Mononuclear cell (primary cell): ENCODE results near the gene KLK6. TPM values are rescaled to one million over a fixed set of nuclear protein-coding genes. Genes with fewer than 3 reads are reported as not detected.

Source experiments
- H3K27me3 ChIP-seq: 2 replicates; pipeline ENCODE4 v1.6.0; 2011; ENCODE audit warnings: low read length, control low read depth; ENCODE audit not compliant: insufficient read depth
- H3K4me1 ChIP-seq: 2 replicates; pipeline ENCODE4 v1.5.1; 2011; ENCODE audit warnings: mild to moderate bottlenecking, low read length, control low read depth; ENCODE audit not compliant: insufficient read depth
- H3K4me3 ChIP-seq: 2 replicates; pipeline ENCODE4 v1.5.1; 2011; ENCODE audit warnings: mild to moderate bottlenecking, low read length, moderate library complexity
- H3K9me3 ChIP-seq: 2 replicates; pipeline ENCODE4 v1.5.1; 2011; ENCODE audit warnings: low read depth, mild to moderate bottlenecking, control low read depth, low read length
- total RNA-seq: library from RNA; depleted of rRNA; stranded (reverse); fragments of >200 nt; gene quantifications from one replicate; pipeline ENCODE4 v1.2.3, GENCODE V29; 2012

The KLK6 gene
- total RNA-seq, 1 donor, result not detected

GRCh38 chr19:50944795-50945194 lies 24.6 kb downstream of the KLK6 start:
- Histone ChIP-seq H3K4me1 (no peaks in the 10 kb centered on the region), H3K4me3 (no peak overlapping the region), H3K9me3 (no peaks in the 10 kb centered on the region), H3K27me3 (no peaks in the 10 kb centered on the region)

GRCh38 chr19:50943074-50943828 lies 26.1 kb downstream of the KLK6 start:
- Histone ChIP-seq H3K9me3 (no peaks in the 10 kb centered on the region), H3K4me3 (no peak overlapping the region), H3K4me1 (no peaks in the 10 kb centered on the region)

GRCh38 chr19:50939596-50939995 lies 29.8 kb downstream of the KLK6 start:
- Histone ChIP-seq H3K9me3 (no peaks in the 10 kb centered on the region), H3K4me3 (no peak overlapping the region), H3K4me1 (no peaks in the 10 kb centered on the region), H3K27me3 (no peaks in the 10 kb centered on the region)

More at GRCh38 chr19:50943074-50943828, 26.1 kb downstream of the KLK6 start:
- no peaks in the 10 kb centered on the region for H3K27me3 ChIP-seq

- no peaks in the 10 kb centered on the region for H3K9me3 ChIP-seq
- no peak overlapping the region for H3K4me3 ChIP-seq
- H3K27me3 ChIP-seq, result peaks cover 4% of the 10 kb centered on the region
- H3K4me1 ChIP-seq, result no peaks in the 10 kb centered on the region
These were observed 35.8 kb downstream of the KLK6 start for GRCh38 chr19:50933640-50934039.

- Histone ChIP-seq H3K27me3 (peaks cover 4% of the 10 kb centered on the region), H3K4me3 (no peak overlapping the region), H3K4me1 (no peaks in the 10 kb centered on the region), H3K9me3 (no peaks in the 10 kb centered on the region)
These were observed 36.7 kb downstream of the KLK6 start for GRCh38 chr19:50932690-50933083.

- H3K4me1 ChIP-seq, result no peaks in the 10 kb centered on the region
- no peaks in the 10 kb centered on the region for H3K9me3 ChIP-seq
- peaks cover 4% of the 10 kb centered on the region for H3K27me3 ChIP-seq
- no peak overlapping the region for H3K4me3 ChIP-seq
These were observed 37.2 kb downstream of the KLK6 start for GRCh38 chr19:50932018-50932689.

GRCh38 chr19:50931023-50931422 lies 38.4 kb downstream of the KLK6 start:
- Histone ChIP-seq H3K4me1 (no peaks in the 10 kb centered on the region), H3K27me3 (peaks cover 4% of the 10 kb centered on the region), H3K9me3 (no peaks in the 10 kb centered on the region)

GRCh38 chr19:50928831-50929230 lies 40.6 kb downstream of the KLK6 start:
- no peak overlapping the region for H3K4me3 ChIP-seq
- no peaks in the 10 kb centered on the region for H3K4me1 ChIP-seq
- H3K9me3 ChIP-seq, result no peaks in the 10 kb centered on the region
- peaks cover 4% of the 10 kb centered on the region for H3K27me3 ChIP-seq

More at GRCh38 chr19:50931023-50931422, 38.4 kb downstream of the KLK6 start:
- H3K4me3 ChIP-seq, result no peak overlapping the region

GRCh38 chr19:50926144-50926543 lies 43.2 kb downstream of the KLK6 start:
- Histone ChIP-seq H3K27me3 (peaks cover 8% of the 10 kb centered on the region), H3K4me1 (no peaks in the 10 kb centered on the region), H3K4me3 (no peak overlapping the region), H3K9me3 (no peaks in the 10 kb centered on the region)

- Histone ChIP-seq H3K4me1 (no peaks in the 10 kb centered on the region), H3K9me3 (no peaks in the 10 kb centered on the region), H3K4me3 (no peak overlapping the region)
These were observed 43.7 kb downstream of the KLK6 start for GRCh38 chr19:50925734-50926133.

GRCh38 chr19:50924586-50924985 lies 44.8 kb downstream of the KLK6 start:
- Histone ChIP-seq H3K4me1 (no peaks in the 10 kb centered on the region), H3K9me3 (no peaks in the 10 kb centered on the region), H3K4me3 (no peak overlapping the region), H3K27me3 (peaks cover 4% of the 10 kb centered on the region)

More at GRCh38 chr19:50925734-50926133, 43.7 kb downstream of the KLK6 start:
- H3K27me3 ChIP-seq, result peaks cover 8% of the 10 kb centered on the region

- no peaks in the 10 kb centered on the region for H3K4me1 ChIP-seq
- H3K4me3 ChIP-seq, result no peak overlapping the region
- H3K27me3 ChIP-seq, result peaks cover 4% of the 10 kb centered on the region
These were observed 47.0 kb downstream of the KLK6 start for GRCh38 chr19:50922317-50922853.

GRCh38 chr19:50921426-50922316 lies 47.7 kb downstream of the KLK6 start:
- H3K4me3 ChIP-seq, result no peak overlapping the region
- H3K4me1 ChIP-seq, result no peaks in the 10 kb centered on the region
- H3K27me3 ChIP-seq, result peaks cover 4% of the 10 kb centered on the region
- no peaks in the 10 kb centered on the region for H3K9me3 ChIP-seq

More at GRCh38 chr19:50922317-50922853, 47.0 kb downstream of the KLK6 start:
- no peaks in the 10 kb centered on the region for H3K9me3 ChIP-seq

- Histone ChIP-seq H3K9me3 (no peaks in the 10 kb centered on the region), H3K4me3 (no peak overlapping the region), H3K4me1 (no peaks in the 10 kb centered on the region), H3K27me3 (peaks cover 18% of the 10 kb centered on the region)
These were observed 53.3 kb downstream of the KLK6 start for GRCh38 chr19:50916069-50916468.
